Activated CD4-positive, alpha-beta T cell treated with anti-CD3 and anti-CD28 coated beads, Interleukin-2, Interleukin-6, amounts not matched to agents 100 ng/mL and 50 ng/mL, durations not matched to agents 16 hours and 8 hours (primary cell): ENCODE data around the gene GTF2F1.
A peak's percentile ranks its signal among the peaks of the same experiment; 100 is the strongest.
"Not testable (repeated sequence)": the region's sequence is repeated elsewhere in the genome, so short reads cannot be mapped to it uniquely, and the experiment has no call there.

ENCODE experiments used
- DNase-seq: peaks from one replicate; pipeline ENCODE4 v3.0.0-alpha.2; 2020

GTF2F1 gene

GRCh38 chr19:6383188-6383587 lies 9.8 kb downstream of the GTF2F1 start:
- no peak for DNase-seq

GRCh38 chr19:6381030-6381750 lies 11.8 kb downstream of the GTF2F1 start:
- no peak for DNase-seq

- DNase-seq = no peak
Measured at GRCh38 chr19:6379744-6380143, 13.2 kb downstream of the GTF2F1 start.

- no peak for DNase-seq
Measured at GRCh38 chr19:6378486-6378885, 14.5 kb downstream of the GTF2F1 start.

GRCh38 chr19:6378041-6378440 lies 14.9 kb downstream of the GTF2F1 start:
- no peak for DNase-seq

GRCh38 chr19:6376512-6377190 lies 16.3 kb downstream of the GTF2F1 start:
- DNase-seq = no peak

- no peak for DNase-seq
Measured at GRCh38 chr19:6375411-6376010, 17.5 kb downstream of the GTF2F1 start, which contains the start of gene PSPN. Gene PSPN, minus strand, starts transcription at chr19:6375933. Its CDS starts 84 bp downstream, at chr19:6375849.

GRCh38 chr19:6374711-6375410 lies 18.1 kb downstream of the GTF2F1 start:
- DNase-seq = no peak

GRCh38 chr19:6374161-6374709 lies 18.7 kb downstream of the GTF2F1 start:
- no peak for DNase-seq

GRCh38 chr19:6373813-6374108 lies 19.2 kb downstream of the GTF2F1 start:
- DNase-seq = no peak

GRCh38 chr19:6373096-6373812 lies 19.7 kb downstream of the GTF2F1 start:
- peak; percentile 99 for DNase-seq

- DNase-seq = peak; percentile 99
Measured at GRCh38 chr19:6372594-6373095, 20.3 kb downstream of the GTF2F1 start, which contains the start of gene ALKBH7. Gene ALKBH7, plus strand, starts transcription at chr19:6372794. Its CDS starts 27 bp downstream, at chr19:6372821.

- DNase-seq = no peak
Measured at GRCh38 chr19:6364353-6364752, 28.6 kb downstream of the GTF2F1 start.

- peak; percentile 51 for DNase-seq
Measured at GRCh38 chr19:6362351-6362801, 30.6 kb downstream of the GTF2F1 start.

- DNase-seq = peak; percentile 11
Measured at GRCh38 chr19:6362027-6362350, 31.0 kb downstream of the GTF2F1 start.

GRCh38 chr19:6360857-6361216 lies 32.1 kb downstream of the GTF2F1 start:
- DNase-seq = not testable (repeated sequence)

GRCh38 chr19:6360445-6360844 lies 32.5 kb downstream of the GTF2F1 start:
- not testable (repeated sequence) for DNase-seq

- no peak for DNase-seq
Measured at GRCh38 chr19:6359568-6360341, 33.2 kb downstream of the GTF2F1 start.

- DNase-seq = no peak
Measured at GRCh38 chr19:6358003-6358402, 35.0 kb downstream of the GTF2F1 start.

- no peak for DNase-seq
Measured at GRCh38 chr19:6357174-6357573, 35.8 kb downstream of the GTF2F1 start.

- DNase-seq = not testable (repeated sequence)
Measured at GRCh38 chr19:6355321-6356040, 37.5 kb downstream of the GTF2F1 start.
